ENCODE measurements around the gene TDRD12.

- TF ChIP-seq CTCF (IDR thresholded peaks at IDR 0.05) = no peak
- TF ChIP-seq POLR2AphosphoS5 (IDR thresholded peaks at IDR 0.05) = no peak
- TF ChIP-seq POLR2A (IDR thresholded peaks at IDR 0.05) = no peak
- no peak for TF ChIP-seq EP300 (IDR thresholded peaks at IDR 0.05)
Measured at GRCh38 chr19:32828139-32828538, 108.6 kb downstream of the TDRD12 start.
